Measurements from ENCODE around the gene FAF1. TPM values are rescaled to one million over a fixed set of nuclear protein-coding genes. Genes with fewer than 3 reads are reported as not detected.

FAF1 gene
- total and polyA plus RNA-seq, 9 of the 15 experiments (the other 6 are each of a cell fraction or from before 2014, with no cell fraction given), result 48.7 to 225 (median 118) TPM

GRCh38 chr1:50968821-50969610 lies 8.9 kb upstream of the FAF1 start (continued):
- TF ChIP-seq HMGN3 (IDR thresholded peaks at IDR 0.05; ENCODE audit: borderline replicate concordance, extremely low read depth, insufficient read length, low read depth, low read length) (peak; percentile 75), CHAMP1 (IDR thresholded peaks at IDR 0.05) (no peak), RFX7 (CRISPR knock-in tag; IDR thresholded peaks at IDR 0.05) (no peak), SLC30A9 (CRISPR knock-in tag; IDR thresholded peaks at IDR 0.05) (no peak), ZNF764 (CRISPR knock-in tag; IDR thresholded peaks at IDR 0.05; ENCODE audit: low read depth) (0 out of 2 replicates have a peak, but pooled peaks have one; percentile 27), ZBTB34 (CRISPR knock-in tag; IDR thresholded peaks at IDR 0.05) (no peak), ZNF449 (CRISPR knock-in tag; IDR thresholded peaks at IDR 0.05) (no peak), REST (IDR thresholded peaks at IDR 0.05; ENCODE audit: borderline replicate concordance) (no peak; the same call in 1 of the 2 replicates), REST (CRISPR knock-in tag; IDR thresholded peaks at IDR 0.05; ENCODE audit: low read depth) (no peak), NCOA1 (IDR thresholded peaks at IDR 0.05; ENCODE audit: low read depth) (no peak; the same call in 1 of the 2 replicates), TSC22D4 (tag; IDR thresholded peaks at IDR 0.05) (no peak)

Measured in K562 (cell line).